Measurements from ENCODE around the gene NSA2.
"Not testable (repeated sequence)": the region's sequence is repeated elsewhere in the genome, so short reads cannot be mapped to it uniquely, and the experiment has no call there.

NSA2 gene

DNA sequence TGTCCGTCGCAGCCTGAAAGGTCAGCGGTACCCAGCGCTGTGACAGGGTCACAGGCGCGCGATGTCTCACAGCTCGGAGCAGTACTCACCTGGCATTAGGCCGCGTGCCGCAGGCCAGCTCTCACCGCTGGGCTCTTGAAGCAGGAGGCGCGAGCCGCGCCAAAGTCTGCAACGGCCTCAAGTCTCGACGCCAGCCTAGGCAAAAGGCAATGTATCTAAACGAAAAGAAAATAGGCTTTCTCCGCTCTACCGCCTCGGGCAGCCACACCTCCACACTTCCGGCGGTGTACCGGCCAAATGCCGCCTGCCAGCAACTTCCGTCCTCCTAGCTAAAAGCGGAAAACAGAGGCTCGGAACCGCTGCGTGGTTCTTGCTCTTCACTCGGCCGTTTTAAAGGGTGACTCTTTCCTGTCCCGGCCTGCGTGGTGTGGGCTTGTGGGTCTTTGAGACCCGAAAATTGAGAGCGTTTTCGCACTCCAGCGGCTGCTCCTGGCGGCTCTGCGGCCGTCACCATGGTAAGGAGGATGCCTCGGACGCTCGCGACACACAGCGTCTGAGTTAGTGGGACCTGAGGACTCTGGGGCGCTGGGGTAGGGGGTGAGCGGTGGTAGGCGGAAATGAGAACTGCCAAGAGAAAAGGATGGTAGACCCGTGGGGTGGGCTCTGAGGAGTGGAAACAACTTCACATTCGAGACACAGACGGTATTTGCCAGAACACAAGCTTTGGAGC lies at the start of gene NSA2, which contains the start of gene GFM2:
TSS of gene NSA2 (plus strand) at position 401 of the 730 bp plus-strand sequence. CDS start at position 513, 112 bp downstream.
TSS of gene GFM2 (minus strand) at position 269 of the 730 bp plus-strand sequence. CDS start 3,375 bp downstream, outside the sequence.
- peak; percentile 80 for DNase-seq

DNA sequence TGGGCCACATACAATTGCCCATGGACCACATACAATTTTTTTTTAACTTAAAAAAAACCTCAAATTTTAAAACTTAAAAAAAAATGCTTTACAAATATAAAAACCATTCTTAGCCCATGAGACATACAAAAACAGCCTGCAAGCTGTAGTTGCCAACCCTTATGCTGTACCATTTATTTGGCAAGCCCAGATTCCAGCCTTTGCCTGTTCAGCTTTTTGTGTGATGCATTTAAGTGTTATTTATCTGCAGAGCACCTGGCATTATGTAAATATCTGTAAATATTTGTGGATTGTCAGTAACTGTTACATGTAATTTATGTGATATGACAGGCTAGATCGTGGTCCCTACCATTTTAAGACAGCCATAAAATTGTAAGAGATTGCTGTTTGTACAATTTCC lies 49.5 kb upstream of the NSA2 start:
- DNase-seq: peak; percentile 31

DNA sequence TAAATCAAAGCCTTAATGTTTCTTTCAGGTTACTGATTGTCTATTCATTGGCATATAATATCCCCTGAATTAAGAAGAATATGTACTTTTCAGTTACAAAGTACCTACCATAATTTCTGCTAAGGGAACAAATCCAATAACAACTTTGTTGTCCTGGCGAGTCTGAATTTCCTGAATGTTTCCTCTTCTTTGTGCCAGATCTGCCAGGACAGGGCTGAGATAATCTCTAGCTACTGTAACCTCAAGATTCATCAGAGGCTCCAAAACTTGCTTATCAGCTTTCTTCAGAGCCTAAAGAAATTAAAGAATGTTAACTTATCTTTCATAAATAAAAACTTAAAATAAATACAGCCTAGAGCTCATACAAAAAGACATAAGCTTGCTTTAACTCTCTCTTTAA lies 44.8 kb upstream of the NSA2 start:
- DNase-seq: no peak

GRCh38 chr5:74725331-74725730 lies 41.7 kb upstream of the NSA2 start:
- DNase-seq: no peak

- DNase-seq: no peak
These were observed 30.3 kb upstream of the NSA2 start for GRCh38 chr5:74736759-74737158.

- DNase-seq: no peak
These were observed 28.6 kb upstream of the NSA2 start for GRCh38 chr5:74738406-74738805.

DNA sequence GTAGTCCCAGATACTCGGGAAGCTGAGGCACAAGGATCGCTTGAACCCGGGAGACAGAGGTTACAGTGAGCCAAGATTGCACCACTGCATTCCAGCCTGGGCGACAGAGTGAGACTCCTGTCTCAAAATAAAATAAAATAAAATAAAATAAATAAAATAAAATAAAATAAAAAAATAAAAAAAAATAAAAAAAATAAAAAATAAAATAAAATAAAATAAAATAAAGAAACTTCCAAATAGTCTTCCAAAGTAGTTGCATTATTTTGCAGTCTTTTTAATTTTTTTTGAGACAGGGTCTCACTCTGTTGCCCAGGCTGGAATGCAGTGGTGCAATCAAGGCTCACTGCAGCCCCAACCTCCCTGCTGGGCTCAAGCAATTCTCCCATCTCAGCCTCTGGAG lies 18.3 kb upstream of the NSA2 start:
- DNase-seq: not testable (repeated sequence)

DNA sequence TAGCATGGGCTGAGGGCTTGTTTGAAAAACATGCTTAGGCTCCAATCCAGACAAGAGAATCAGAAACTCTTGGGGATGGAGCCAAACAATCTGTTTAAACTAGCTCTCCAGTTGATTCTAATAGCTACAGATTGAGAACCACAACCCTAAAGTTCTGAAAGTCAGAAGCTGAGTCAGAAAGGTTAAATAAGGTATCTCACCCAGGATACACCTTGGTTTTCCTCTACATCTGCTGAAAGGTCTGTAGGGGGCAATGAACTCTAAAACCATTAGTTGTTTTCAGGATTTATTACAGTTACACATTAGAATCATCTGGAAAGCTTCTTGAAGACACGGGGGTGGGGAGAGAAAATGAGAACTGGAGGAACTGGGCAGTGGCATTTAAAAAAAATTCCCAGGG lies 5.8 kb upstream of the NSA2 start:
- no peak for DNase-seq

- no peak for DNase-seq
These were observed 4.5 kb upstream of the NSA2 start for GRCh38 chr5:74762599-74762998.

DNA sequence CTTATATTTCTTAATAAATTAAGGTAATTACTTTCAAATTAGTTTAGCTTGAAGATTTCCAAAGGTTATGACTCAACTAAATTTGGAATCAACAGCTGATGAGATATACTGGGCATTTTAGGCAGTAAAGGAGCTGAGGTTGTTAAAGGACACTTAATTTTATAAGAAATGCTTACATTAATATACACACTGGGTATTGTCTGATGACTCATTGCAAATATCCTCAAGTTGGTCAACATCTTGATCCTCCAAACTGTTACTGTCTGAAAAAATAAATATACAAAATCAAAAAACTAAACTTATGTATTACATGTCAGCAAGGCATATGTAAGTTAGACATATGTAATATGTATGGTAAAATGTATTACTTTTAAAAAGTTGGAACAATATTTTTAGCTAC lies 3.5 kb upstream of the NSA2 start:
- DNase-seq: no peak

DNA sequence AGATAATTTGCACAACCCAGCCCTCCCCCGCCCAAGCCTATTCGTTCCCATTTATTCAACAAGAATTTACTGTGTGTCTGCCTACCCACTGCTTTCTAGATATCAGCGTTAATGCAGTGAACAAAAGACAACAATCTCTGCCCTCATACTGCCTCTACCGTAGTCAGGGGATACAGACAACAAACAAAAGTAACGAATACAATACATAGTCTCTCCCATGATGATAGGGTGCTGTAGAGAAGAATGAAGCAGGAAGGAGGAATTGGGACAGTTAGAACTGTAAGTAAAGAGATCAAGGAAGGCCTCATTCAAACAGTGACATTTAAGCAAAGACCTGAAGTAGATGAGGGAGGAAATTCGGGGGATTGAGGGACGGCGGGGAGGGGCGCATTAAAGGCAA lies 1.8 kb upstream of the NSA2 start:
- DNase-seq: no peak

DNA sequence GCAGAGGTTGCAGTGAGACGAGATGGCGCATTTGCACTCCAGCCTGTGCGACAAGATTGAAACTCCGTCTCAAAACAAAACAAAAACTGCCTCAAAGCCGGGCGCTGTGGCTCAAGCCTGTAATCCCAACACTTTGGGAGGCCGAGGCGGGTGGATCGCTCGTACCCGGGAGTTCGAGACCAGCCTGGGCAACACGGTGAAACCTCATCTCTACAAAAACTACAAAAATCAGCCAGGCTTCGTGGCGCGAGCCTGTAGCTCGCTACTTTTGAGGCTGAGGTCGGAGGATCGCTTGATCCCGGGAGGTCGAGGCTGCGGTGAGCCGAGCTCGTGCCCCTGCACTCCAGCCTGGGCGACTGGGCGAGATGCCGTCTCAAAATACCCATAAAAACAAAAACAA lies 1.1 kb upstream of the NSA2 start:
- no peak for DNase-seq

DNA sequence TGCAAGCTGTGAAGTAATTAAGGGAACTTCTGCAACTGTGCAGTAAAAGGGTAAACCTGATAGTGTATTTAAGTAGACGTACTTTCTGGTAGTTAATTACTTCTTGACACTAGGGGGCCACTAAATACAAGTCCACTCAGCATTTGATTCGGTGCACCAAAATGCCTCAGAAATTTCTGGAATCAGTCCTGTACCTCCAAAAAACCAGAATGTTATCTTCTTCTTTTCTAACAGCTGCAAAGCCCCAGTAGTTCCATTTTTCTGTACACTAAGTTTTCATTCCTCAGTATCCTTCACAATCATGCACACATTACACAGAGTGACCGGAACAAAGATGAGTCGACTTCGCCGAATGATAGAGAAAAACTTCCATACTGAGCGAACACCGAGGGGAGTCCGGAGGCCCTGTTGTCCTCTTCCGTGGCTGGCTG lies 616 bp upstream of the NSA2 start:
- peak; percentile 2 for DNase-seq

DNA sequence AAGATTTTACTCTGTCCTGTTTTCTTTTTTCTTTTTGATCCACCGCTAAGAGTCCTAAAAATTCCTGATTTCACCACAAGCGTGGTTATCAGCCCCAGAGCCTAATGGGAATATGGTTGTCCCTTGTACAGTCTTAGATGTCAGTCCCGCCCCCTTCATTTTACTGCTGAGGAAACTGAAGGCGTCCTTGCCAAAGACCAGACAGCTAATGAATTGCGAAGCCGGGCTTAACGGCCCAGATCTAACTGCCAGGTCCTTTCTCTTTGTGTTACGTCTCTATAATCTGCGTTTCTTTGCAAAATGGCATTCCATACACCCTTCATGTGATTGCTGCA lies 497 bp downstream of the NSA2 start:
- no peak for DNase-seq

DNA sequence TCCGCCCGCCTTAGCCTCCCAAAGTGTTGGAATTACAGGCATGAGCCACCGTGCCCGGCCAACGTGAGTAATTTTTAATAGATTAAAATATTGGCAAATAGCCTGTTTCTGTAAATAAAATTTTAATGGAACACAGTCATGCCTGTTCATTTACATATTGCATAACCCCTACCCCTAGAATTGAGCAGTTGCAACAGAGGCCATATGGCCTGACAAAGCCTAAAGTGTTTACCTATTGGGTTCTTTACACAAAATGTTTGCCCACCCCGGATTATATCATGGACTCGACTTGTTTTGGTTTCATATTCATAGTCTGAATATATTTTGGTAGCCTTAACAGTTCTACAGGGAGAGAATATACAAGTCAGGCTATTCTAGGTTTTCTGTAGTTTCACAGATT lies 5.3 kb downstream of the NSA2 start:
- DNase-seq: no peak

GRCh38 chr5:74778609-74779008 lies 11.6 kb downstream of the NSA2 start:
- DNase-seq: no peak

GRCh38 chr5:74786851-74787250 lies 19.8 kb downstream of the NSA2 start:
- DNase-seq: no peak

DNA sequence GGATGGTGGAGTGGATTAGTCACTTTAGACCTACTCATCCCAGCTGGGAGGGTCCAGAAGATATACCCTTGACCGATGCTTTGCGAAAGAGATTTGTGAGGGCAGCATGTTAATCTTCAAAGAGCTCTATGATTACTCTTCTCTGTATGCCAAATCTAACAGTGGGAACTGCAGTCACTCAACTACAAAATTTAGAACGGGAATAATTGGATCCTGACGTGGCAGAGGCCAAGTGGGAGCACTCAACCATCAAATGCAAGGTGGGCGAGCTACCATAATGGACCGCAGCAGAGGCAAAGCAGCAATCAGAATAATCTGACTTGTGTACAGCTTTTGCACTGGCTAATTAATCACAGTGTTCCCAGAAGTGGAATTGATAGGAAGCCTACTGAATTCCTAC lies 20.4 kb downstream of the NSA2 start:
- no peak for DNase-seq

- not testable (repeated sequence) for DNase-seq
These were observed 24.6 kb downstream of the NSA2 start for GRCh38 chr5:74791669-74792068.

DNA sequence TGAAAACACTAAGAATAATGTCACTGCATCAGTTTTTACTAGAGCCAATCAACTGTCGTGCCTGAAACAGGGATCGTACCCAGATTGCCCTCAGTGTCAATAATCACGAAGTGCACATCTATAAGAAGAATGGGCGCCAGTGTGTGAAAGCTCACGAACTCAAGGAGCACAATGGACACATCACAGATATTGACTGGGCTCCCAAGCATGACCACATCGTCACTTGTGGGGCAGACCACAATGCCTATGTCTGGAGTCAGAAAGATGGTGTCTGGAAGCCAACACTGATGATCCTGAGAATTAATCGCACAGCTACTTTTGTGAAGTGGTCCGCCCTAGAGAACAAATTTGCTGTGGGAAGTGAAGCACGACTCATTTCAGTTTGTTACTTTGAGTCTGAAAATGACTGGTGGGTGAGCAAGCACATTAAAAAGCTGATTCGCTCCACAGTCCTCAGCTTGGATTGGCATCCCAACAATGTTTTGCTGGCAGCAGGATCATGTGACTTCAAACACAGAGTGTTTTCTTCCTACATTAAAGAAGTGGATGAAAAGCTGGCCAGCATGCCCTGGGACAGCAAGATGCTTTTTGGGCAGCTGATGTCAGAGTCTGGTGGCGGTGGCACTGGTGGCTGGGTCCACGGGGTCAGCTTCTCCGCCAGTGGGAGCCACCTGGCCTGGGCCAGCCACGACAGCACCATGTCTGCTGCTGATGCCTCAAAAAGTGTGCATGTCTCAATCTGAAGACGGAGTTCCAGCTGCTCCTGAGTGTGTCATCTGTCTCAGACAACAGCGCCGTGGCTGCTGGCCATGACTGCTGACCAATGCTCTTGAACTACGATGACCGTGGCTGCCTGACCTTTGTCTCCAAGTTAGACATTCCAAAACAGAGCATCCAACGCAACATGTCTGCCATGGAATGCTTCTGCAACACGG lies 32.2 kb downstream of the NSA2 start:
- DNase-seq: no peak

DNA sequence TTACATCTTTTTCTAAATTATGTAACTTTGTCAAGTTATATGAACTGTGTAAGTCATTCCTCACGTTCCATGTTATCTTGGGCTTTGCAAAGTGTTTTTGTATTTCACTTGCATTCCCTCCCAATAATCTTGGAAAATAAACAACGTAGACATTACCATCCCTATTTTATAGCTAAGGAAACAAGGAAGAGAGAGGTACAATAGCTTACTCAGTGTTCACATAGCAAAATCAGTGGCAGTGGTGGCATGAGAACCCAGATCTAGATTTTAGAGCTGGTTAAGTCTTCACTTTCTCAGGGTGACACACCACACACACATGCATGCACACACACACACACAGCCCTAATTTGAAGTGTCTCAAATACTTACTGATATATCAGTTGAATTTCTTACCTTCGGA lies 34.1 kb downstream of the NSA2 start:
- DNase-seq: no peak

DNA sequence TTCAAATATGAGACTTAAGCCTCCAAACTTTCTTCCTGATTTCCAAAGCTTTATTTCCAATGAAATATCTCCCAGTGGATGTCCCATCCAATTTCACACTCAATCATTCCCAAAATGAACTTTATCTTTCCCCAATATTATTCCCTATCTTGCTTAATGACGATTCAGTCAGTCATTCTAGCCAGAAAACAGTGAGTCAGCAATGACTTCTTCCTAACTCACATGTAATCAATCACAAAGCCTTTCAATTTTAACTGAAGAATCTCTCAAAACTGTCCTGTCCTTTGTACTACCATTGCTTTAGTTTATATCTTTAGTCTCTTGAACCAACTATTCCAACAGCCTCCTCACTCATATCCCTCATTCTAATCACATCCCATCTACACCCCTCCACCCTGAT lies 34.9 kb downstream of the NSA2 start:
- DNase-seq: no peak

- no peak for DNase-seq
These were observed 43.9 kb downstream of the NSA2 start for GRCh38 chr5:74810915-74811314.

DNA sequence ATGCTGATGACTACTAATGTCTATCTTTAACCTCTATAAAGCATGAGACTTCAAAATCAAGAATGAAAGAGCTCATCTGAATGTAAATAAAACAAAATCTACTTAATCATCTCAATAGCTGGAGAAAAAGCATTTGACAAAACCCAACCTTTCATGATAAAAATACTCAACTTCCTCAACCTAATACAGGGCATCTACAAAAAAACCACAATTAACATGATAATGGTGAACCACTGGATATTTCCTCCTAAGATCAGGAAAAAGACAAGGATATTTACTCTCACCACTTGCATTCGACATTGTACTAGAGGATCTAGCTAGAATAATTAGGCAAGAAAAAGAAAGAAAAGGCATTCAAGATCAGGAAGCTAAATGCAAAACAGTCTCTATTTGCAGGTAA lies 49.8 kb downstream of the NSA2 start:
- DNase-seq: no peak

All from NCI-H1105 (cell line).